Head of caudate nucleus (tissue), 42 donors: Measurements from ENCODE around the gene NEUROD6.
A peak's percentile ranks its signal among the peaks of the same experiment; 100 is the strongest.

ENCODE experiments used
- DNase-seq, 42 donors: peaks; one replicate each; pipeline versions ENCODE4 v3.0.0 to v3.0.0-alpha.2; 2020 to 2021; ENCODE audit warnings: mixed read lengths in 7 of 42
- intact Hi-C: fragments of 100-400 bp; cut with DNase I; formaldehyde crosslinking; loops from one replicate; pipeline ENCODE4 v1.15.0; 2022

NEUROD6 gene

GRCh38 chr7:31335884-31336201, 4.7 kb downstream of the NEUROD6 start:
- intact Hi-C loops: no loop called here
- no peak for DNase-seq

DNA sequence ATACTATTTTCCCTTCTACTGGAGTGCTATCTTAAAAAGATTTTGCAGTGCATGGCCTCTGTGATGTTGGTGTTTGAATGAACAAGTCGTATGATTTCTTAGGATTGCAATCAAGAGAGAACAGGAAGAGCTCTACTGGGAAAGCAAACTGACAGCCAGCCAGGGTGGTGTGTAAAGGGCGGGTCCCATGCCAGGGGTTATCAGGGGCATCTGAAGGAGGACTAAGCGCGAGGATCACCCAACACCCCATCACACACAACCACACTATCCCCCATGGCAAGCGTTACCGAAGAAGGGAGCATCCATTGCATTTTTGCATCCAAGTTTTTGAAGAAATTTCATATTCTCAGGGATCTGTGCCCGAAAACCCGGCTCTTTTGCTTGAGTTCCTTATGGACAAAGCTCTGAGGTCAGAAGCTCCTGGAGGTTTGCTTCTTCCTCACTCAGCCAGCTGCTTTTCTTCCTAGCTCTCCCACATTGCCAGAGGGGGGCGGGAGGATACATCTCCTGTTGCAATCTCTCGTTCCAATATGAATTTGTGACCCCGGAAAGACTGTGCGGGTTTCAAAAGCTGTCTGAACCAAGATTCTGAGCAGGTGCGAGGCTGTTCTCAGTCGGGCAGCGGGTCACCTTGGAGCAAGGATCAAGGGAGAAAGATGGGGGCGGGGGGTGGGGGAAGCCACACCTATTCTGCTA, 5.2 kb downstream of the NEUROD6 start:
- intact Hi-C loops: no loop called here
- DNase-seq: no peak

DNA sequence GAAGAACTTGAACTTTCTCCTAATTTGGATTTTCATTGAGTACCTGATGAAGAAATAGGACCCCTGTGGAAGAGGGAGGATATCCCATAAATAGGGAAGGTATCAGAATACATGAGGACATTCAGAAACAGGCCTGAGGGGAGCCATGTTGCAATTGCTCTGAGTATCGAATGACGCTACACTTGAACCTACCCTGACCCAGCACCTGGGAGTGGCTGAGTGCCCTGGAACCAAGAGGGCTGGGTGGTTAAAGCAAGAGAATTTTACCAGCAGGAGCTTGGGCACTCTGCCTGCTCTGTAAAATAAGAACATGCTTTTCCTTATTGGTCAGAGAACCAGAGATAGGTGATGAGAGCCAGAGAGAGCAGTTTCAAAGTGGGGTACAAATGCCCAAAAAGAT, 7.2 kb downstream of the NEUROD6 start:
- intact Hi-C loops: no loop called here
- no peak for DNase-seq

DNA sequence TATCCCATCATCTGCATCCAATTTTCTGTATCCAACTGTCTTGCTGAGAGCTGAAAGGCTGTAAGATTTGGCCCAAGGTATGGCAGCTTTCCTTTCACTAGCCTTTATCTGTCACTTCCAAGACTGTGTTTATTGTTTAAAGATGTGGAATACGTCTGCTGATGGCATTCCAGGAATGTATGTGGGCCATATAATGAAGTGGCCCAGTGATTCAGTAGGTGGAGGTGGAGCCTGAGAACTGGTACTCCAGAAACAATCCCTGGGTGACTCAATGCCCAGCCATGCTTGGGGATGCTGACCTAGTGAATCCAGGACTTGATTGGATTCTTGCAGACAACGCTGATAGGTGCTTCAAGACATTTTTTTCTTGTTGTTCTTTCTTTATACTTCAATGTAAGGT, 13.5 kb downstream of the NEUROD6 start:
- intact Hi-C loops: no loop called here

GRCh38 chr7:31326416-31326815, 14.1 kb downstream of the NEUROD6 start:
- DNase-seq: no peak
- intact Hi-C loops: no loop called here

More for the DNA sequence above, 13.5 kb downstream of the NEUROD6 start:
- no peak for DNase-seq

- intact Hi-C loops: no loop called here
- DNase-seq: no peak
Observed at GRCh38 chr7:31323101-31323500, 17.4 kb downstream of the NEUROD6 start.

GRCh38 chr7:31320675-31321074, 19.9 kb downstream of the NEUROD6 start:
- intact Hi-C loops: no loop called here
- no peak for DNase-seq

DNA sequence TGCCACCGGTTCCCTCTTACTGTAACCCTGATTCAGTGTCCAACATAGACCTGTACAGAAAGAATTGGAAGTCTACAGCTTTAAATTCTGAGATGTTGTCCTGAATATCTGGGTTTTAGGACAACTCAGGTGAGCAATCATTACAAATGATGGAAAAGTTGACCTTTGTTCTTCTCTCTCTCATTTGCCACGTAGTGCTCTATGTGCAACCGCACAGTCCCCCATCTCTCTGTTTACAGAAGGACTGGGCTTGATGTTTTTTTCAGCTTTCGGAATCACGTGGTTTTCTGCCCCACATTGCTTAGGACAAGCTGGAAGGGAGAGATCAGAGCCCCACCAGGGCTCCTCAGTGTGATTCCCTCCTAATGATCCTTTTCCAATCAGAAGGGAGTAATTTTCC, 22.2 kb downstream of the NEUROD6 start:
- DNase-seq: no peak
- intact Hi-C loops: no loop called here

- DNase-seq: no peak
- intact Hi-C loops: no loop called here
Observed at GRCh38 chr7:31316876-31317275, 23.6 kb downstream of the NEUROD6 start.

DNA sequence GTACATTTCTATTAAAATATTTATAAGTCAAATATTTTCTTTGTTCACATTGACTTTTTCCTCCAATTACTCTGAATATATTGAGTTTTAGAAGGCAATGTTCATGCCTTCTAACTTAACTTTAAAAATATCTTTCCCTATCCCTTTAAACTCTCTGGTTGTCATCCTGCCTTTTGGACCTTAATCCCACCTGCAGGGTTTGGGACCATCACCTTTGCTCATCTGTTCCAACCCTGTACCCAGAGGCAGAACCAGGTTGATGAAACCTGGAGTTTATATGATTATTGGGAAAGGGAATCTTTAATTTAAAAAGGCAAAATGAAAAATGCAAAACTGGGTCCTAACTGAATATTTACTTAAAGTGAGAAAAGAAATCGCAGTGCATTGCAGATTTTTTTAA, 24.8 kb downstream of the NEUROD6 start:
- intact Hi-C loops: no loop called here
- no peak for DNase-seq

DNA sequence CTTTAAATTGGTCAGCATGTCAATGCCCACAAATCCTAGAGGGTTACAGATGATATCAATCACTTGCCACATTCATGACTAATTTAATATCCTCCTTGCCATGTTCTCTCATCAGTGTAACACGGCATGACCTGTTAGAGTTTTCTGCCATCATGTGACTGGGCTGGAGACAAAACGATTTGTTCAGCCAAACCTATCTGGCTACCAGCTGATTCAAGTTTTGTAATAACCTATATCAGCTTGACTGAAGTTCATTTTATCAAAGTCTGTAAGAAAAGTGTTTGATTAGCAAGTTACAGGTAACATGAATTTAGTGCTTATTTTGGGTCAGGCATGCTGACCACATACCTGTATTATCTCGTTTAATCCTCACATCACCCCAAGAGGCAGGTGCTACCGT, 25.7 kb downstream of the NEUROD6 start:
- DNase-seq: no peak
- intact Hi-C loops: no loop called here

GRCh38 chr7:31312889-31313288, 27.6 kb downstream of the NEUROD6 start:
- no peak for DNase-seq
- intact Hi-C loops: no loop called here

GRCh38 chr7:31311552-31311951, 29.0 kb downstream of the NEUROD6 start:
- DNase-seq: no peak
- intact Hi-C loops: no loop called here

- intact Hi-C loops: no loop called here
Observed at GRCh38 chr7:31310321-31310935, 30.1 kb downstream of the NEUROD6 start.

DNA sequence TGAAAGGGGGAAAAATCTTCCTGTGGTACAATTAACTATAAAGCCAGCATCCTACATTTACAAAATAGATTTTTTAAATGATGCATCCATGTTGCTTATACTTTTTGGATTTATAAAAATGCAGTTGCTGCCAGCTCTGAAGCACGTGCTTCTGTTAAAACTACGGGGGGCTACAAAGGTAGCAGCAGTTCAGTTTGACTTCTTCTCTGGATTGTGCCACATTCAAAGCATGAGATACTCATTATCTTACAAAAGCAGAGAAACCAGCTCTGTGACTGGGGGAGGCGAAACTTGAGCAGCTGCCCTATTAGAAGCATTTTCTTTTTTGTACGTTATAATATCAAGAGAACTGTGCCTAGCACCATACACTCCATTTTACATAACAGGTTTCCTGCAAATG, 31.1 kb downstream of the NEUROD6 start:
- DNase-seq: no peak
- intact Hi-C loops: no loop called here

More at GRCh38 chr7:31310321-31310935, 30.1 kb downstream of the NEUROD6 start:
- peak in 1 of 42 donors; percentile 7 for DNase-seq

GRCh38 chr7:31308652-31309051, 31.9 kb downstream of the NEUROD6 start:
- intact Hi-C loops: no loop called here
- no peak for DNase-seq

DNA sequence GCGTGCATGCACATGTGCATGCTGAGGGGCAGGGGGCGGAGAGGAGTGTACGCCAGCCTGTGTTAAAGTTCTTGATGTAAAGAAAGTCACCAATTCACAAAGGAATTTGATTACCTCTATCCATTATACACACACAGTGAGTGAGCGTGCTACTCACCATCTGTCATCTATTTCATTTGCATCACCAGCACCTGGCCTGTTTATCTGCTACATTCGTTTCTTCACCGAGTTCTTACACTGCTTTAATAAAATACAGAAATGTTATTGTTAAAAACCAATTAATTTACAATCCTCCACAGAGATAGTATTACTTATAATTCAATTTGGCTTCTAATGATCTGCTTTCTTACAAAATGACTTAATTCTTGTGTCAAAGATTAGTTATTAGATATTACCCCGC, 32.6 kb downstream of the NEUROD6 start:
- intact Hi-C loops: no loop called here
- DNase-seq: no peak

DNA sequence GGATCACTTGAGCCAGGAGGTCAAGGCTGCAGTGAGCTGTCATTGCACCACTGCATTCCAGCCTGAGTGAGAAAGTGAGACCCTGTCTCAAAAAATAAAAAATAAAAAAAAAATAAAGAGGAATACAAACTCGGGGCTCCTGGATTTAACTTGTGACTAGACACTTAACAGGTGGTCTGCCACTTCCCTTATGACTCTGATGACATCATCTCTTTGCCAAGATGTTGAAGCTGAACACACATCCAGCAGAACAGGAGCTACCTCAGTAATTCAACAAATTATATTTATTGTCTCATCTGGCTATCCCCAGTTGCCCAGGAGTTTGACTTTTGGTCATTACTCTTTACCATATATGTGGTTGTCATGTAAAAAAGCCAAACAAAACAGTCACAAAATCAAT, 35.3 kb downstream of the NEUROD6 start:
- intact Hi-C loops: no loop called here

GRCh38 chr7:31304446-31304845, 36.1 kb downstream of the NEUROD6 start:
- intact Hi-C loops: no loop called here
- DNase-seq: no peak

More for the DNA sequence above, 35.3 kb downstream of the NEUROD6 start:
- no peak for DNase-seq

DNA sequence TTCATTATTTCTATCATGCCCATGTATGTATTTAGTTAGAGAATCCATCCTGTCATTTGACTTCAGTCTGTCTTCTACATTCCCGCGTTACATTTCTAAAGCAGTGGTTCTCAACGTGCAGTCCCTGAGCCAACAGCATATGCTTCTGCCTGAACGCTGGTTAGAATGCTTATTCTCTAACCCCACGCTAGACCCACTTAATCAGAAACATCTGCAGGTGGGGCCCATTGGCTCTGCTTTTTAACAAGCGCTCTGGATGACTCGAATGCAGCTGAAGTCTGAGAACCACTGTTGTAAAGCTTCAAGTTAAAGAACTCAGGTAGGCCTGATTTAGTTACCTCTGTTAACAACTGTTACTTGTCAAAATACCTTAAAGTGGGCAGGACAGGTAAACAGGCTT, 38.2 kb downstream of the NEUROD6 start:
- intact Hi-C loops: no loop called here
- DNase-seq: no peak

DNA sequence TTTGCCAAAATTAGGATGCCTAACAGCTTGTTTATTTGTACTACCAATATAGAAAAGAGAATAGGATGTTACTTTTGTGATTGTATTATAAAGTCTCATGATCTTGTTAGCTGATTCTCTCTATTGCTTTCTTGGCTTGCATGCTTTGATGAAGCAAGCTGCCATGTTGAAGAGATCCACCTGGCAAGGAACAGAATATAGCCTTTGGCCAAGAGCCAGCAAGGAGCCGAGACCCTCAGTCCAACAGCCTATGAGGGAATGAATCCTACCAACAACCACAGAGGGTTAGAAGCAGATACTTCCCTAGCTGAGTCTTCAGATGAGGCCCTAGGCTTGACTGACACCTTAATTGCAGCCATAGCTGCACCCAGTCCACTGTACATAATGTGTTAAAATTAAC, 41.2 kb downstream of the NEUROD6 start:
- no peak for DNase-seq
- intact Hi-C loops: no loop called here
